ENCODE measurements around the gene BLNK.
"Not testable (repeated sequence)": the region's sequence is repeated elsewhere in the genome, so short reads cannot be mapped to it uniquely, and the experiment has no call there.

The BLNK gene
- long read RNA-seq, donor 1, partial matches to known transcripts, result 6 of 8 reads
- long read RNA-seq, donor 1, other reads (novel, unspliced or antisense), result 0 of 8 reads
- long read RNA-seq, donor 2, partial matches to known transcripts, result 0 of 3 reads
- long read RNA-seq, donor 2, other reads (novel, unspliced or antisense), result 0 of 3 reads
- long read RNA-seq, donor 3, partial matches to known transcripts, result 0 of 2 reads
- long read RNA-seq, donor 3, other reads (novel, unspliced or antisense), result 0 of 2 reads
- long read RNA-seq, donor 4, partial matches to known transcripts, result 7 of 10 reads
- long read RNA-seq, donor 4, other reads (novel, unspliced or antisense), result 0 of 10 reads
- long read RNA-seq, donor 5, transcript BLNK-201 (17 exons, 1,784 nt), result major isoform, 5 of 6 reads
- long read RNA-seq, donor 5, partial matches to known transcripts, result 0 of 6 reads
- long read RNA-seq, donor 5, other reads (novel, unspliced or antisense), result 0 of 6 reads
- long read RNA-seq, donor 6, partial matches to known transcripts, result 7 of 10 reads
- long read RNA-seq, donor 6, other reads (novel, unspliced or antisense), result 0 of 10 reads
- long read RNA-seq, donor 7, partial matches to known transcripts, result 0 of 4 reads
- long read RNA-seq, donor 7, other reads (novel, unspliced or antisense), result 0 of 4 reads
- long read RNA-seq, donor 8, transcript BLNK-201 (17 exons, 1,784 nt), result major isoform, 5 of 6 reads
- long read RNA-seq, donor 8, partial matches to known transcripts, result 0 of 6 reads
- long read RNA-seq, donor 8, other reads (novel, unspliced or antisense), result 0 of 6 reads

DNA sequence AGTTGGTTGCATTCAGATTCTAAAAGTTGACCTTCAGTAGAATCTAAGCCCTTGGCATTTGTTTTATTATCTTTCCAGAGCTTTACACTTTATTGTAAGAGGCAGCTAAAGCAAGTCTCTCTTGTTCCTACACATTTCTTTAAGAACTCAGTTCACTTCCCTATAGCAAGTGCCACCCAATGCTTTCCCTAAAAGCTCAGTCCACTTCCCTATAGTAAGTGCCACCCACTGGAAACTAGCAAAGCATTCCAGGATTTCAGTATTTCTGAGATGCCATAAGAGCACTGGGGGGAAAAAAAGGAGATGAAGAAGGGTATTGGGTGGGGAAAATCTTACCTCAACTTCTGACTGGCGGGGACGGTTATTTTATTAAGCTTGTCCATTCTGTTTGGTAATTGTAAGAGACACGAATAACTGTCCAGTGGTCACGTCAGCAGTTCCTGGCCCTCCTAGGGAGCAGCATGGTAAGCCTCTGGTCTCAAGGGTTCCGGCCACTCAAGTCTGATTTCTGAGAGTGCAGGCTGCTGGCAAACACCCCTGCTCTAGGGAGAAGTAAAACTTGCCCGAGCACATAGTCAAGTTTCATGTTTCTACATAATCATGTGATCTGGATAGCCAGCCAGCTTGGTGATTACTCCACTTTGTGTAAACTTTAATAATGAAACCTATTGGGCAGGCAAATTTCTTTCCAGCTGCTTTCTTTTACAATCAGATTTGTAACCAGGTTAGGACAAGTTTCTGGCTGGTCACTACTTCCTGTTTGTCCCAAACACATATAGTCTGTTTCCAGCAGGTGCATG lies at the start of gene BLNK:
TSS of gene BLNK (minus strand) at position 554 of the 800 bp plus-strand sequence. CDS start at position 383, 171 bp downstream.
- DNase-seq, result no peak

DNA sequence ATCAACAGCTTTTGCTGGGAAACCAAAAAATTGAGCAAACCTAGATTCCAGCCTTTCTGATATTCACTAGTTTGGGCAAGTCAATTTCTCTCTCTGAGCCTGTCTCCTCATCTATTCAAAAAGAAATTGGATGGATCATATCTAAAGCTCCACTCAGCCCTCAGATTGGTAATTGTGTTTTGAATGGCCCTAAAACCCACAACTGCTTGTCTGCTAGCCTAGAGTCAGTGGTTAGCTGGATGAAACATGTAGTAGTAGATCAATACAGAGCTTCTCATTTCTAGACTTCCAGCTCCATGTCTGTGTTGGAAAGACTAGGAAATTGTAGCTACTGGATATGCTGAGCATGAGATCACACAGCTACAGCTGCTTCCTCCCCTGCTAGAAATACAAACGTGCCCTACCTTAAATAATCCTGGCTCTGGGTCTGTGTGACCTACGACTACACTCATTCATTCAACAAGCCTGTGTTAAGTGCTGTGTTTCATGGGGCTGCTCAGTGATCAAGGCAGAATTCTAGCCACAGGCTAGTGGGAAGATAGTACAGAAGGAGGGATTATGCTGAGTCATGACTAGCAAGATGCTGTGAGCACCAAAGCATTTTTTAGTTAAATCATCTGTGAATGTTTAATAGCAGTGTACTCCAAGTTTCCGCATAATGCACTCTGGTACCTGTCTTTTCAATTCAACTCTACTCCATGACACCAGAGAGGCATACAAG lies 48.5 kb upstream of the BLNK start:
- no peak for DNase-seq

DNA sequence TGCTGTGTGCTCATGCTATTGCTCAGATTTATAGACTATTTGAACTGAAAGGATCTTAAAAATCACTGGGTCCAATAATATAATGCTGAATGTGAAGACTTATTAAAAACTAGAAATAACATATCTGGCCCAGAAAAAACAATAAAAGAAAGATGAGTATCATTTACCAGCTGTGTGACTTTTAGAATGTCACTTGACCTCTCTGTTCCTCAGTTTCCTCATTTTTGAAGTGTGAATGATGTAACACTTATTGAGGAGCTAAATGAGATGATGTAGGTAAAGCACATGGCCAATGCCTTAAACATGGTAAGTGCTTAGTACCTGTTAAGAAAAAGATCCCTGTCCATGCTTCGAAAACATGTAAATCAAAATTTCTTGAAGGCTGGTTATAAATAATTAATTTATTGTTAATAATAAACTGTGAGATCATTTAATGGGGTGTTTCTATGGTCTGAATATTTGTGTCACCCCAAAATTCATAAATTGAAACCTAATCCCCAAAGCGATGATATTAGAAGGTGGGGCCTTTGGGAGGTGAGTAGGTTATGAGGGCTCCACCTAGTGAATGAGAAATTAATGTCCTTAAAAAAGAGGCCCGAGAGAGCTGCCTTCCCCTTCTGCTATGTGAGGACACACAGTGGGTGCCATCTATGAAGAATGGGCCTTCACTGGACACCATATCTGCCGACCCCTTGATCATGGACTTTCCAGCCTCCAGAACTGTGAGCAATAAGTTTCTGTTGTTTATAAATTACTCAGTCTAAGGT lies 45.9 kb upstream of the BLNK start:
- no peak for DNase-seq

- no peak for DNase-seq
These were observed 42.0 kb upstream of the BLNK start for GRCh38 chr10:96313344-96313743.

DNA sequence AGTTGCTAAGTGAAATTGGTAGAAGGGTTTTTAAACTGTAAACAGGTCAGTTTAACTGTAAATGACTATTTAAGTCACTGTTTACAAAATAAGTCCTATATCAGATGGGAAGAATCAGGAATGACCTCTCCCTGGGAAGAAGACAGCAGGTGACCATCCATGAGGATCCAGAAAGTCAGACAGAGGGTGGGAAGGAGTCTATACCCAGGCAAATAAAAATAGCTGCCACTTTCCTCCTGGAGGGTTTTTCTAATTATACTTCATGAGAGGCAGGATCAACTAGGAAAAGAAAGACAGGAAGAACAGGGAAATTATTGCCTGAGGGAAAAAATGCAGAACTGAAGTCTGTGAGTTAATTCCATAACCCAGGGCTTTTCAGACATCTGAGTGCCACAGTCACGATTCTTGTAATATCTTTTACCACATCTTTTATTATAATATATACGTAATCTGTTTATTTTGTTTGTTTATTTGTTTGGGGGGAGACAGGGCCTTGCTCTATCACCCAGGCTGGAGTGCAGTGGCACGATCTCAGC lies 39.9 kb upstream of the BLNK start:
- DNase-seq, result no peak

GRCh38 chr10:96310321-96310669 lies 38.9 kb upstream of the BLNK start:
- DNase-seq, result peak; percentile 14

DNA sequence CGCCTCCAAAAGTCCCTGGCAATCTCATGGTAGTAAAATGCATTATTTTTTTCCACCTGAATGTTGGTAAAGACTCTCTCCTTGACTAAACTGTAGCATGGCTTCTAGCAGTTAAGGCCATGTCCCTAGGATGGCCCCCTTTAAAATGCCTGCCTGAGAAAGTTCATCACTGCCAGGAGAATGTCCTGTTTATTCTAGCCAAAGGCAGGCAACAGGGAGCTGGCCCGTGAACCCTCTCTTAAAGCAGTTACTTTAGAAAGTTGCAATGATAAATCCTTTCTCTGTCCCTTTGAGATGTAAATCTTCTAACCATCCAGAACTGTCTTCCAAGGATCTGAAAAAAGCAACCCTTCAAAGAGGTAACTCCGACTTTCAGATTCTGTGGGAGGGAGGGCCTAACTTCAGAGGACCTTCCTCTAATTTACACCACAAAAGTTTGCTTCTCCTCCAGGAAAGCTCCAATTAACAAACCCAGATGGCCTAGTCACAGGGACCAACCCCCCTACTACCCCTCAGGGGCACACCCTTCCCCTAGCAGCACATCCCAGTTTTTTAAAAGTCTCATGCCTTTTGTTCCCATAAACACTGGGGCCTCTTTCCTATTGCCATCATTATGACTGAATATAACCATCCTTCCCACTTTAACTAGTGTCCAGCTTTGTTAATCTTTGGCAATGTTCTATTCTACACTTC lies 38.4 kb upstream of the BLNK start:
- peak; percentile 19 for DNase-seq

DNA sequence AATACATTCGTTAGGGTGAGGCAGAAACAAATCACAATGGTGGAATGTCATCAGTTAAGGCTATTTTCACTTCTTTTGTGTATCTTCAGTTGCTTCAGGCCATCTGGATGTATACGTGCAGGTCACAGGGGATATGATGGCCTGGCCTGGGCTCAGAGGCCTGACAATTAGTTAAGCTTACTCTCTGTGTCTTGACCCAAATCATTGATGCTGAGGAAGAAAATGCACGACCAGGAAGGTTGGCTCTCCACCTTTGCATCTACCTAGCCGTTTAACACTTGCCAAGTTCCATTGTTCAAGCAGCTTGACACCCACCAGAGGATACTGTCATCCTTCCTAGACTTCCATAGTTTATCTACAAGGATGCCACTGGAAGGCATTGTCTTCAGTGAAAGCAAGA lies 37.5 kb upstream of the BLNK start:
- DNase-seq, result not testable (repeated sequence)

GRCh38 chr10:96306516-96306915 lies 35.1 kb upstream of the BLNK start:
- DNase-seq, result no peak

DNA sequence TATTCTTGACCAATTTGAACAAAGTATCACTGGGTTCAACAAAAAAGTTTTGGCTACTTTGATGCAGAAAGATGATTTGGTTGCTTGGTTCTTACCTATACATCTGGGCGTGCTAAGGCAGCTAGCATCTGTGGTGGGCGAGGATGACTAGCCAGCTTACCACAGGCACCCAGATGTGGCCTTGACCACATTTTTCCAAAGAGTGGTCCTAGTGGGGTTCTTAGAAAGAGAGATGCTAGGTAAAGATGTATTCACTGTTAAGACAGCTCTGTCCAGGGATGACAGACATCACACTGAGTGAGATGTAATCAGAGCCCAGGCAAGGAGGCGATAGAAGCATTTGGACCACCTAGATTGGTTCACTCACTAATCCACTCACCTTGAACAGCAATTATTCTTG lies 33.6 kb upstream of the BLNK start:
- no peak for DNase-seq

- no peak for DNase-seq
These were observed 32.9 kb upstream of the BLNK start, which contains the start of gene DNTT for GRCh38 chr10:96304230-96304629. TSS of gene DNTT (plus strand) at chr10:96304434. CDS start at chr10:96304498, 64 bp downstream.

DNA sequence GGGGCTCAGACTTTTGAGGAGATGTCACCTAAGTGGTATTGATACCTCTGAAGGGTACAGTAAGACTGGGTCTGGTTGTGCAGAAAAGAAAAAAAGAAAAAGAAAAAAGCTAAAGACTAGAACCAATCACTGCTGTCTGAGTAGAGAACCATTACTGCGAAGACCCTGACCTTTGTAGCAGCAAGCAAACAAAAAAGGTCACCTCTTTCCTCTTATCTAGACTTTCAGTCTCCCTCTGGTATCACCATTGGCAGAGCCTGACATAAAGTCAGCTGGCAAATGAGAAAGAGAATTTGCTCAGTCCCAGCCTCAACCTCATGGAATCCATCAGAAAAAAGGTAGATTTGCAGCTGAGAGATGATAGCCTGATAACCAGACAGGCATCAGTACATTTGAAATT lies 30.2 kb upstream of the BLNK start:
- no peak for DNase-seq

DNA sequence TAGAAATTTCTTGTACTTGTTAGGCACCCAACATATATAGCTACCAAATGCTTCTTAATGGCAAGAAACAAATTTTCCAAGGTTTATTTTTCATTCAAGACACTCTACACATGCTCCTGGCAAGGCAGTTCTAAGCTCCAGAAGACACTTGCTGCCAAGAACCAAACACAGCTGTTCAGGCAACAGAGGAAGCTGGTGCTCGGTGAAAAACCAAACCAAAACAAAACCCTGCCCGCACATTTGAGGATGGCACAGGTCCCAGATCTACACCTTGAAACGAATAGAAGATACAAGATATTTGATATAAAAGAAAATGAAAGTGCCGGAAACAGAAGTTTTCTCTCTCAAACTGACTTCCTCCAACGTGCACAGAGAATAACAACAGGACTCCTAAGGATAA lies 28.0 kb upstream of the BLNK start:
- DNase-seq, result no peak

GRCh38 chr10:96298362-96298761 lies 27.0 kb upstream of the BLNK start:
- DNase-seq, result no peak

DNA sequence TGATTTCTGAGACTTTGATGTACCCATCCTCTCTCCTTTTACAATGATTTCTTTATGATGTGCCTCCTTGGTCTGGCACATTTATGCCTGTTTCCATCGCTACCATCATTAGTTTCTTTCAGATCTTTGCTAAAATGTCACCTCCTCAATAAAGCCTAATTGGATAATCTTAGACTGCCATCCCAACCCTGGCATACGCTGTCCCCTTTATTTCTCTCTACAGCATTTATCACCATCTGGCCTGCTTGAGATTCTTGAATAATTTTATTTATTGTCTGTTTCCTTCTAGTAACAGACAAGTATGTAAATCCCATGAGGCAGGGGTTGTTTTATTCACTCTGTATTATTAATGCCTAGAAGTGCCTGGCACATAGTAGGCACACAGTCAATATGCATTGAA lies 26.1 kb upstream of the BLNK start:
- DNase-seq, result no peak

- no peak for DNase-seq
These were observed 24.1 kb upstream of the BLNK start for GRCh38 chr10:96295475-96295874.

DNA sequence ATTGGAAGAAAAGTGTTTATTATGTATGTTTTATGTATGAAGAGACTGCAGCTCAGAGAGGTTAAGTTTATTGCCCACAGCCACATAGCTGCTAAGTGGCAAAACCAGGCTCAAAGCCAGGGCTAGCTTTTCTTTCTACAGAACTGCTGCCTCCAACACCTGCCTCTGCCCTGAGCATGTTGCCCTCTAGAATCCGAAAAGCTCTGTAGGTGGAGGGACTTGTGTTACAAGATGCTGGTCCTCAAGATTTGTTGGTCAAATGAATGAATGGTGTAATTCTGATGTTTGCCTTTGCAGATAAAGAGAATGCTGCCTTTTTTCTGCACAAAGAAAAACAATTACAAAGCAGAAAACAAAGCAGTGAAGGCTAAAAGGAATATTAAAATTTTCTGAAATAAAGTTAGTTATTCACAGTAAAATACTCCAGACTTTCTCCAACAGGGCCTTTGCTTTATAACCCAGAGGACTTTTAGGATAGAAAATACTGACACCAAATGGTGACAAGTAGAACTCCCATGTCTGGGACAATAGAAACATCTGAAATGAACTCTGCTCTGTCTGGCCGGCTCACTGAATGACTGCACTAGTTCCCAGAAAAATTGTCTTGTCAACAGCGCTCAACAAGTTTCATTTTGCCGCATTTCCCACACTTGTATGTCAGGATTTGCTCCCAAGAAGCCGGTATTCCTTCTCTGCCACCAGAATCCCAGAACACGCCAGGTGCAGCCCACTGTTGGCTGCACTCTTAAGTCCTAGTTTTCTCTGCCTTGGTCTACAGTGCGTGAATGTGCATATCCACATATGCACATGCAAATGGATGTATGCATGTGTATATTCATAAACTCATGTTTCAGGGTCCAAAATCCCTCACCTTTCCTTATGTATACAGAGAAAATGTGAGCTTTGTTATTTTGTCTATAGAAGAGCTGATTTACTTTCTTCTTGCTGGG lies 21.9 kb upstream of the BLNK start:
- peak; percentile 28 for DNase-seq

DNA sequence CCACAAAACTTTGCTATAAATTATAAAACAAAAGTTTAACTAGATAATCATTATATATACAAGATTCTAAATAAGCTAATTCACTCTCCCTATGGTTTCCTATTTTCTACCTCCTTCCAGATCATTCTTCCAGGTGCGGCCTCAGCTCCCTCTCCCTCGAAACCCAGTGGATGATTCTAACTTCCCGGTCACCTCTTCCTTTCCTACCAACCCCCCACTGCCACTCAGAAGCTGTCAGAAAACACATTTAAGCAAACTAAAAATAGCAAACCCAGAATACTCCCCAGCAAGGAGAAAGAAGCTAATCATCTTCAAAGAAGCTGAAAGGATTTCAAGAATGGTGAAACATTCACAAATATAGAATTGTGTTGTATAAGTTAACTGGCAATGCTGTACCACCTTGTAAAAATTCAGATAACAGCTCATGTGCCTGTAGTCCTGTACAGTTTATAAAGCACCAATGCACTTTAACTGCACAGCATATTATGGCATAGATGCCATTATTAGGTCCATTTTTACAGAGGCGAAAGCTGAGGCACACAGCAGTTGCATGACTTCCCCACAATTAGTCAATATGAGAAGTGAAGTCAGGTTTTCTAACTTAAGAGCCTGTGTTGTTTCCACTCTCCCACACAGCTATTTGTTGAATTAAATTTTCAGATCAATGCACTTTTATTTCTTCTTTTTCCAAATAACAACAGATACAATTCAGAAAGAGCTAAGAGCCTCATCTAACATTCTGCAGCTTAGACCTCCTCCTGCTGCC lies 19.2 kb upstream of the BLNK start:
- no peak for DNase-seq
